ENCODE results near the gene ARRB2.
"Not testable (repeated sequence)": the region's sequence is repeated elsewhere in the genome, so short reads cannot be mapped to it uniquely, and the experiment has no call there.

The ARRB2 gene

GRCh38 chr17:4676791-4677190 is 33.6 kb upstream of the ARRB2 start:
- Mint-ChIP-seq H3K9me3 (no peaks in the 10 kb centered on the region), H3K27ac (no peak overlapping the region), H3K36me3 (ENCODE audit: low read depth) (peaks cover 68% of the 10 kb centered on the region), H3K4me1 (no peaks in the 10 kb centered on the region), H3K27me3 (ENCODE audit: low read depth) (no peaks in the 10 kb centered on the region), H3K4me3 (no peak overlapping the region)
- TF ChIP-seq CTCF (IDR thresholded peaks at IDR 0.05; ENCODE audit: unreplicated experiment in 3 of 3) = no peak

- H3K36me3 Mint-ChIP-seq (ENCODE audit: low read depth) = peaks cover 65% of the 10 kb centered on the region
- no peak overlapping the region for H3K27ac Mint-ChIP-seq
- no peaks in the 10 kb centered on the region for H3K9me3 Mint-ChIP-seq
- no peak overlapping the region for H3K4me3 Mint-ChIP-seq
- no peak for TF ChIP-seq CTCF (IDR thresholded peaks at IDR 0.05; ENCODE audit: unreplicated experiment in 3 of 3)
- no peaks in the 10 kb centered on the region for H3K4me1 Mint-ChIP-seq
- H3K27me3 Mint-ChIP-seq (ENCODE audit: low read depth) = no peaks in the 10 kb centered on the region
Measured at GRCh38 chr17:4678448-4679026, 31.9 kb upstream of the ARRB2 start.

- Mint-ChIP-seq H3K4me1 (no peaks in the 10 kb centered on the region), H3K36me3 (ENCODE audit: low read depth) (peaks cover 69% of the 10 kb centered on the region), H3K27ac (no peak overlapping the region), H3K4me3 (no peak overlapping the region), H3K9me3 (no peaks in the 10 kb centered on the region), H3K27me3 (ENCODE audit: low read depth) (no peaks in the 10 kb centered on the region)
- TF ChIP-seq CTCF (IDR thresholded peaks at IDR 0.05; ENCODE audit: unreplicated experiment in 3 of 3) = no peak
Measured at GRCh38 chr17:4679658-4680057, 30.8 kb upstream of the ARRB2 start.

GRCh38 chr17:4683739-4684138 is 26.7 kb upstream of the ARRB2 start:
- not testable (repeated sequence) for H3K27ac Mint-ChIP-seq; H3K4me1 Mint-ChIP-seq; H3K27me3 Mint-ChIP-seq (ENCODE audit: low read depth); H3K4me3 Mint-ChIP-seq; H3K9me3 Mint-ChIP-seq
- H3K36me3 Mint-ChIP-seq (ENCODE audit: low read depth) = peaks cover 77% of the 10 kb centered on the region

- peaks cover 74% of the 10 kb centered on the region for H3K36me3 Mint-ChIP-seq (ENCODE audit: low read depth)
- H3K9me3 Mint-ChIP-seq; H3K27me3 Mint-ChIP-seq (ENCODE audit: low read depth); H3K4me1 Mint-ChIP-seq; H3K27ac Mint-ChIP-seq; H3K4me3 Mint-ChIP-seq: not testable (repeated sequence)
Measured at GRCh38 chr17:4689872-4690271, 20.6 kb upstream of the ARRB2 start.

- peaks cover 6% of the 10 kb centered on the region for H3K4me1 Mint-ChIP-seq
- TF ChIP-seq CTCF (IDR thresholded peaks at IDR 0.05; ENCODE audit: unreplicated experiment in 3 of 3) = no peak
- peaks cover 68% of the 10 kb centered on the region for H3K36me3 Mint-ChIP-seq (ENCODE audit: low read depth)
- no peaks in the 10 kb centered on the region for H3K27me3 Mint-ChIP-seq (ENCODE audit: low read depth)
- H3K9me3 Mint-ChIP-seq = peaks cover 6% of the 10 kb centered on the region
- H3K4me3 Mint-ChIP-seq = no peak overlapping the region
- H3K27ac Mint-ChIP-seq = no peak overlapping the region
Measured at GRCh38 chr17:4690745-4691144, 19.7 kb upstream of the ARRB2 start.

- Mint-ChIP-seq H3K36me3 (ENCODE audit: low read depth) (peaks cover 71% of the 10 kb centered on the region), H3K9me3 (peaks cover 6% of the 10 kb centered on the region), H3K27me3 (ENCODE audit: low read depth) (no peaks in the 10 kb centered on the region), H3K27ac (no peak overlapping the region), H3K4me3 (no peak overlapping the region), H3K4me1 (peaks cover 6% of the 10 kb centered on the region)
- TF ChIP-seq CTCF (IDR thresholded peaks at IDR 0.05; ENCODE audit: unreplicated experiment in 3 of 3) = no peak
Measured at GRCh38 chr17:4691686-4692085, 18.7 kb upstream of the ARRB2 start.
